ENCODE measurements around the gene ARMC8.
A peak's percentile ranks its signal among the peaks of the same experiment; 100 is the strongest.

The ARMC8 gene

DNA sequence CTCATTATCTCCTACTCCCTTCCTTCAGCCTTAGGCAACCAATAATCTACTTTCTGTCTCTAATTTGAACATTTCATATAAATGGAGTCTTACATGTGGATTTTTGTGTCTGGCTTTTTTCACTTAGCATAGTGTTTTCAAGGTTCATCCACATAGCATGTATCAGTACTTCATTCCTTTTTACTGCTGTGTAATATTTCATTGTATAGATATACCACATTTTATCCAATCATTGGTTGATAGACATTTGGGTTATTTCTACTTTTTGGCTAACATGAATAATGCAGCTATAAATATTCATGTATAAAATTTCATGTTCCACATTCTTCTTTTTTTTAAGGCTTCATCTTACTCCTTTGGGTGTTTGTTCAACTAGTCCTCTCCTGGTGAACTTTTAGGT is 32.6 kb upstream of the ARMC8 start:
- no peak for DNase-seq (ENCODE audit: low read depth)
- in situ Hi-C loops (cut with HindIII; ENCODE audit: low sequenced_read_pairs): no loop called here
- H3K4me3 ChIP-seq (ENCODE audit: low read depth, low read length): no peak overlapping the region
- TF ChIP-seq CTCF (IDR thresholded peaks at IDR 0.05; ENCODE audit: low read depth, low read length, missing control alignments): no peak

DNA sequence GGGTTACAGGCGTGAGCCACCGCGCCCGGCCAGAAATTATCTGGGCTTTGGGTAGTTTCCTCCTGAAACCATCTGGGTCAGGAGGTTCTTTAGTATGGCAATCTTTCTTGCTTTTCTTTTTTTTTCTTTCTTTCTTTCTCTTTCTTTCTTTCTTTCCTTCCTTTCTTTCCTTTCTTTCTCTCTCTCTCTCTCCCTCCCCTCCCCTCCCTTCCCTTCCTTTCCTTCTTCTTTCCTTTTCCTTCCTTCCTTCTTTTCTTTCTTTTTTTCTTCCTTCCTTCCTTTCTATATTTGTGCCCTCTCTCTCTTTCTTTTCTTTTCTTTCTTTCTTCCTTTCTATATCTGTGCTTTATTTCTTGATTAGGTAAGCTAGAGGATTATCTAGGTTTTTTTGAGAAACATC is 29.4 kb upstream of the ARMC8 start:
- H3K4me3 ChIP-seq (ENCODE audit: low read depth, low read length): no peak overlapping the region
- in situ Hi-C loops (cut with HindIII; ENCODE audit: low sequenced_read_pairs): no loop called here
- TF ChIP-seq CTCF (IDR thresholded peaks at IDR 0.05; ENCODE audit: low read depth, low read length, missing control alignments): no peak
- no peak for DNase-seq (ENCODE audit: low read depth)

DNA sequence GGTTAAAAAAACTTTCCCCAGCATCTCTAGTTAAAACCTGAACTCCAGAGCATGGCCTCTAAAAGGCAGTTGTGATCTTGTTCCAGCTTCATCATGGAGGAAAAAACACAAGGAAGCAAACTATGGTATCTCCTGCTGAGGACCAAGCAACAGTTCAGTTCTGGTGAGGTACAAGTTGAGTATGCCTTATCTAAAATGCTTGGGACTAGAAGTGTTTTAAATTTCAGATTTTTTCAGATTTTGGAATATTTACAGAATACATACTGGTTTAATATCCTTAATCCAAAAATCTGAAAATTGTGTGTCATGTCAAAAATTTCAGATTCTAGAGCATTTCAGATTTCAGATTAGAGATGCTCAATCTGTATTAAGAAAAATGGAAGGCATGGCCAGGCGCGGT is 22.0 kb upstream of the ARMC8 start:
- in situ Hi-C loops (cut with HindIII; ENCODE audit: low sequenced_read_pairs): no loop called here
- no peak for TF ChIP-seq CTCF (IDR thresholded peaks at IDR 0.05; ENCODE audit: low read depth, low read length, missing control alignments)
- H3K4me3 ChIP-seq (ENCODE audit: low read depth, low read length): no peak overlapping the region
- DNase-seq (ENCODE audit: low read depth): no peak

DNA sequence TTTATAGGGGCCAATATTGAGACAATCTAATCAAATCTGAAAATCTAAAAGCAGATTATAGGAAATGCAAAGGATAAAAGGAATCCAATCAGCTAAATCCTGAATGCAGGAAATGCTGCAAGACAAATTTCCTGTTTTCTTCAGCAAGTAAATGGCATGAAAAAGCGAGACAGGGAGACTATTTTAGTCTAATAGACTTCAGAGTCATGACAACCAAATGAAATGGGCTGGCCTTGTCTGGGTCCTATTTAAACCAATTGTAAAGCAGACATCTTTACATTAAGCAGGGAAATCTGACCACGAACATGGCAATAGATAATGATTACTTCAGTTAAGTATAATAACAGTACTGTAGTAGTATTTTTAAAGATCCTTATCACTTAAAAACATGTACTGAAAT is 14.5 kb upstream of the ARMC8 start:
- DNase-seq (ENCODE audit: low read depth): no peak
- in situ Hi-C loops (cut with HindIII; ENCODE audit: low sequenced_read_pairs): no loop called here
- no peak for TF ChIP-seq CTCF (IDR thresholded peaks at IDR 0.05; ENCODE audit: low read depth, low read length, missing control alignments)
- no peak overlapping the region for H3K4me3 ChIP-seq (ENCODE audit: low read depth, low read length)

- H3K4me3 ChIP-seq (ENCODE audit: low read depth, low read length): peak overlapping the region; percentile 87
- no peak for DNase-seq (ENCODE audit: low read depth)
- in situ Hi-C loops (cut with HindIII; ENCODE audit: low sequenced_read_pairs): no loop called here
- TF ChIP-seq CTCF (IDR thresholded peaks at IDR 0.05; ENCODE audit: low read depth, low read length, missing control alignments): no peak
Observed at GRCh38 chr3:138173769-138174420, 13.2 kb upstream of the ARMC8 start.

DNA sequence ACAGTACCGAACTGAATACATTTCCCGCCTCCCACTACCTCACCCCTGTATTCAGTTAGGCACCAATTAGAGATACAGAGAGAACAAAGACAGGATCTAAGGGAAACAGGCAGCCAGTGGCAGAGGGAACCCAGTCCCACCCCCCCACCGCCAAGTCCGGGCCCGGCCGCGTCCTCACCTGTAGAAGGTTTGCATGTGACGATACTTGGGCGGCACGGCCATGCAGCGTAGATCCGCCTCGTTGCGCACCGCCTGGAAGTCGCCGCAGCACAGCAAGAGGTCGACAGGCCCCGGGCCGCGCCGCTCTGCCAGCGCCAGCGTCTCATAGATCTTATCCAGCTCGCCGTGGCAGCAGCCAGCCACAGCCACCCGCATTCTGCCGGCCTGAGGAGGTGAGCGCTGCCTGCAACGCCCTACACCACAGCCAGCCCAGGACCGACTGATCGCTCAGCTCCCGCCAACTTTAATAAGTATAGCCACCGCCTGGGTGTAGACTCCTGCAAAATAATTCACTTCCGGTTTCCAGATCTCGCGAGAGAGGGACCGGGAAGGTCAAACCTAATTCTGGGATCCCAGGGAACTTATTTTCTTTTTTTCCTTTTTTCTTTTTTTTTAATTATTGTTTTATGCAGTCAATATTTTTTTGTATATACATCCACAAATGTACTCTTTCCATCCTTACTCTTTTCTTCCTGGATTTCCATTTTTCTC is 12.5 kb upstream of the ARMC8 start, which contains the start of gene DBR1:
Gene DBR1 (minus strand): TSS at position 501 of the 711 bp plus-strand sequence. CDS start 126 bp downstream, at position 375.
- H3K4me3 ChIP-seq (ENCODE audit: low read depth, low read length): peak within 1 kb of the TSS; percentile 87
- TF ChIP-seq CTCF (IDR thresholded peaks at IDR 0.05; ENCODE audit: low read depth, low read length, missing control alignments): no peak
- in situ Hi-C loops (cut with HindIII; ENCODE audit: low sequenced_read_pairs): no loop called here
- peak; percentile 65 for DNase-seq (ENCODE audit: low read depth)

Measured in astrocyte of the cerebellum (primary cell).